CD8-positive, alpha-beta memory T cell (primary cell): Measurements from ENCODE around the gene C19orf47. TPM values are rescaled to one million over a fixed set of nuclear protein-coding genes. Genes with fewer than 3 reads are reported as not detected.

Experiments
- CTCF ChIA-PET: fragments of 350-600 bp; sonication (Branson Sonifier 250); formaldehyde crosslinking; loops from one replicate; lab custom pipeline; 2021; ENCODE audit warnings: antibody characterized with exemption; lab: Charles Lee
- POLR2A ChIA-PET: fragments of 350-600 bp; sonication (Branson Sonifier 250); formaldehyde crosslinking; loops from one replicate; lab custom pipeline; 2021; ENCODE audit warnings: antibody characterized with exemption; lab: Charles Lee
- DNase-seq, 5 donors: peaks; one replicate each; pipeline versions ENCODE4 v3.0.0 to v3.0.0-alpha.2; 2020 to 2022; ENCODE audit warnings: mixed read lengths in 1 of 5
- H3K27ac ChIP-seq: one replicate; pipeline ENCODE4 v1.7.0; 2013; ENCODE audit warnings: low read depth, mild to moderate bottlenecking, low read length, moderate library complexity
- H3K27me3 ChIP-seq: 2 replicates; pipeline ENCODE4 v1.7.0; 2013; ENCODE audit warnings: low read length, mild to moderate bottlenecking; ENCODE audit not compliant: insufficient read depth, poor library complexity, severe bottlenecking
- H3K36me3 ChIP-seq: 2 replicates; pipeline ENCODE4 v1.7.0; 2013; ENCODE audit warnings: mild to moderate bottlenecking, low read length, moderate library complexity; ENCODE audit not compliant: insufficient read depth
- H3K4me1 ChIP-seq: 2 replicates; pipeline ENCODE4 v1.7.0; 2013; ENCODE audit warnings: mild to moderate bottlenecking, low read length, moderate library complexity; ENCODE audit not compliant: insufficient read depth
- H3K4me3 ChIP-seq: 2 replicates; pipeline ENCODE4 v1.7.0; 2013; ENCODE audit warnings: mild to moderate bottlenecking, low read length
- H3K9me3 ChIP-seq: 2 replicates; pipeline ENCODE4 v1.7.0; 2013; ENCODE audit warnings: mild to moderate bottlenecking, low read length
- H3K27ac Mint-ChIP-seq, 8 donors: one replicate each; pipeline ENCODE4 v1.8.0; 2020 to 2021; ENCODE audit warnings: mixed read lengths in 8 of 8, mild to moderate bottlenecking in 6 of 8, inconsistent platforms in 3 of 8, moderate library complexity in 3 of 8
- H3K27me3 Mint-ChIP-seq, 2 donors: one replicate each; pipeline ENCODE4 v1.8.0; 2020 to 2021; ENCODE audit warnings: mixed read lengths in 2 of 2, mild to moderate bottlenecking in 1 of 2, moderate library complexity in 1 of 2
- H3K36me3 Mint-ChIP-seq, 3 donors: one replicate each; pipeline ENCODE4 v1.8.0; 2020 to 2021; ENCODE audit warnings: mixed read lengths in 3 of 3, inconsistent platforms in 1 of 3, mild to moderate bottlenecking in 1 of 3
- H3K4me1 Mint-ChIP-seq, 3 donors: one replicate each; pipeline ENCODE4 v1.8.0; 2020 to 2021; ENCODE audit warnings: mixed read lengths in 3 of 3, inconsistent platforms in 1 of 3, mild to moderate bottlenecking in 1 of 3
- H3K4me3 Mint-ChIP-seq, 7 donors: one replicate each; pipeline ENCODE4 v1.8.0; 2020 to 2021; ENCODE audit warnings: mixed read lengths in 7 of 7, mild to moderate bottlenecking in 6 of 7, moderate library complexity in 4 of 7, inconsistent platforms in 2 of 7
- H3K9me3 Mint-ChIP-seq, 5 donors: one replicate each; pipeline ENCODE4 v1.8.0; 2020 to 2022; ENCODE audit warnings: mixed read lengths in 5 of 5, mild to moderate bottlenecking in 3 of 5, moderate library complexity in 2 of 5, inconsistent platforms in 1 of 5
- polyA plus RNA-seq: library from polyadenylated mRNA; unstranded; fragments of 300-500 nt; fragmentation: Illumina TruSeq; gene quantifications from one replicate; pipeline ENCODE4 v1.2.3, GENCODE V29; 2021
- total RNA-seq, 2 experiments: library from RNA; stranded (reverse); gene quantifications; one replicate each; pipeline ENCODE4 v1.2.3, GENCODE V29; 2021

C19orf47 gene
- total and polyA plus RNA-seq, 3 experiments from 2014 or later = 9.5 to 29.5 (median 25.4) TPM

DNA sequence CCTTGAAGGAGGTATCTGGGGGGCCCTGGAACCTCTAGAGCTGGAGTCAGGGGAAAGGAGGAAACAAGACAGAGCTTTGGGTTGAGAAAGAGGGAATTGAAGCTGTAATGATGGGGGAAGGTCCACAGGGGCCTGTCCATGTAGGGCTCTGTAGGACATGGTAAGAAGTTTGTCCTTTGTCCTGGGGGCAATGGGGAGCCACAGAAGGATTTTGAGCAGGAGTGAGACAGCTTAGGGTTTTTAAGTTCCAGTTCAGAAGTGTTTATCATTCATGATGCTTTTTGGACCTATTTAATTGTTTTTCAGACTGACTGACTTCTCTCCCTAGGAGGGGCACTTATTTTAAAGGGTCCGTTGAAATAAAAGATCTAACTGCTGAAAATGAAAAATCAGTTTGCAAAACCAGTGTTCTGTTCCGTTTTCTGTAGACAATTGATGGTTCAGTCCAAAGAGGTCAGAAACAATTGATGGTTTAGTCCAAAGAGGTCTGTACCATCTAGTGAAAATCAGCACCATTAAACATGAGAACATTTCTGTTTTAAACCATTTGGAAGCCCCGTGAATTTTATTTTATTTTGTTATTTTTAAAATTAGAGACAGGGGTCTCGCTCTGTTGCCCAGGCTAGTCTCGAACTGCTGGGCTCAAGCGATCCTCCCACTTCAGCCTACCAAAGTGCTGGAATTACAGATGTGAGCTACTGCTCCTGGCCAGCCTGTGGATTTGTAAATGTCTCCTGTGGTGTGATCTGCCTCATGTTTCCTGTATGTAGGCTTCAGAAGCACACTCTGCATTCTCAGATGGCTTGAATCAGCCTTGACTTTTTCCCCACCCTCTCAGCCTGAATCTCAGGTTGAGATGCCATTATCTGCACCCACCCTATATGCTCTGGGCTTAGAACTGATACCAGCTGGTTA, 8.7 kb upstream of the C19orf47 start:
- no peaks in the 10 kb centered on the region for H3K36me3 ChIP-seq
- H3K9me3 ChIP-seq = no peaks in the 10 kb centered on the region
- H3K27me3 ChIP-seq = no peaks in the 10 kb centered on the region
- peaks cover 5 to 33% (median 14%) of the 10 kb centered on the region in 3 donors for H3K4me1 Mint-ChIP-seq
- H3K36me3 Mint-ChIP-seq = peaks cover 0 to 24% (median 5%) of the 10 kb centered on the region in 3 donors
- no peak for DNase-seq
- peak overlapping the region in 5 of 8 donors; percentile 2 to 63 (median 33) for H3K27ac Mint-ChIP-seq
- H3K27me3 Mint-ChIP-seq = peaks cover 0 to 1% of the 10 kb centered on the region in 2 donors
- H3K4me3 ChIP-seq = no peak overlapping the region
- no peaks in the 10 kb centered on the region for H3K4me1 ChIP-seq
- no peaks in the 10 kb centered on the region for H3K9me3 Mint-ChIP-seq
- POLR2A ChIA-PET = no interaction called here
- no peak overlapping the region for H3K27ac ChIP-seq
- CTCF ChIA-PET = no interaction called here
- peak overlapping the region in 1 of 7 donors; percentile 19 for H3K4me3 Mint-ChIP-seq

DNA sequence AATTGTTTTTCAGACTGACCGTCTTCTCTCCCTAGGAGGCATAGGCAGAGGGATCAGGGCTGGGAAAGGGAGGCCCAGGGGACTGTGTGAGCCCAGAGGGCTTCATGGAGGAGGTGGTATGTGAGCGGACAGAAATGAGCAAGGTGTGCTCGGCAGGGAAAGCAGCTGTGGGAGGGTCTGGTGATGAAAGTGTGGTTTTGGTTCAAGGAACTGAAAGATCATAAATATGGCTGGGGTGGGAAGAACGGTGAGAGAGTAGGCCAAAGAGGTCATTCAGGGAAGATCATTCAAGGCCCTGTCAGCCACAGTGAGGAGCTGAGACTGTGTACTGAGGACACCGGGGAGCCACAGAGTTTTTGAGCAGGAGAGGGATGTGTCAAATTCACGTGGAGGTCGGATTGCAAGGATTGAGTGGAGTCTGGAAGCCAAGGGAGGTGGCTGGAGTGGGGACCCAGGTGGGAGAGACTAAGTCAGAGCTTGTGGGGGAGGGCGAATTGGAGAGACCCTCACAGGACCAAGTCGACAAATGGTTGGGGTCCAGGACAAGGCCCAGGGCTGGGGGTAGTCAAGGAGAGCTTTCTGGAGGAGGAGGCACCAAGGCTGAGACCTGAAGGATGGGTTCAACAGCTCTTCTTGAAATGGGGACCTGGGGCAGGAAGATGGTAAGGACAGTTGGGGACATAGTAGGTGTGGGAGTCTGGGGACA, 7.9 kb upstream of the C19orf47 start:
- CTCF ChIA-PET = no interaction called here
- no peaks in the 10 kb centered on the region for H3K9me3 Mint-ChIP-seq
- Histone ChIP-seq H3K9me3 (no peaks in the 10 kb centered on the region), H3K36me3 (no peaks in the 10 kb centered on the region), H3K27me3 (no peaks in the 10 kb centered on the region), H3K4me1 (no peaks in the 10 kb centered on the region), H3K4me3 (no peak overlapping the region), H3K27ac (no peak overlapping the region)
- POLR2A ChIA-PET = no interaction called here
- peaks cover 0 to 20% (median 5%) of the 10 kb centered on the region in 3 donors for H3K36me3 Mint-ChIP-seq
- no peak for DNase-seq
- peak overlapping the region in 4 of 8 donors; percentile 2 to 63 (median 23) for H3K27ac Mint-ChIP-seq
- H3K27me3 Mint-ChIP-seq = peaks cover 0 to 1% of the 10 kb centered on the region in 2 donors
- H3K4me1 Mint-ChIP-seq = peaks cover 10 to 37% (median 13%) of the 10 kb centered on the region in 3 donors
- H3K4me3 Mint-ChIP-seq = peak overlapping the region in 1 of 7 donors; percentile 19

DNA sequence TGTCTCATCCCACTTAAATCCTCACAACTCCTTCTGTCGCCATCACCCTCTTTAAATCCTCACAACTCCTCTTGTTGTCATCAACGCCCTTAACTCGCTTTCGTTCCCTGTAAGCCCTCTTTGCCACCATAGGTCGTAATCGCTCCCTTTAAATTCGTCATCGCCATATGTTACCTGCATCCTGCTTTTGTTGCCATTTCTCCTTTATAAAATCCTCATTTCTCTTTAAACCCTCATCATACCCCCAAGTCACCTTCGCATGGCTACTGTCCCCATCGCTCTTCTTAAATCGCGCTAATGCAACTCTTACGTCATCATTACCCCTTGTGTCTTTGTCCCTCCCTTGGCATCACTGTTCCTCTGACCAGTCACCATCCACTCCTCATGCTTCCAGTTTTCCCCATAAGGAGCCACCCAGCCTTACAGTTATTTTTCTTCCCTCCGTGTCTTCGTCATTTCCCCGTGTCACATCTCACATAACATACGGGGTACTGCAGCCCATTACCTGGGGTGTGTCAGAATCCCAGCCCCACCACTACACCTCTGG, 837 bp upstream of the C19orf47 start:
- peaks cover 0 to 3% of the 10 kb centered on the region in 2 donors for H3K27me3 Mint-ChIP-seq
- H3K4me1 ChIP-seq = peaks cover 18% of the 10 kb centered on the region
- H3K9me3 Mint-ChIP-seq = no peaks in the 10 kb centered on the region
- POLR2A ChIA-PET = interaction anchor here (0.6 to 1.5 kb wide), 7 partner anchors 78 to 914 kb away, joined by 3 to 6 read pairs (median 3); partner anchors contain the start of genes BLVRB and HNRNPUL1
- peak overlapping the region; percentile 86 to 94 (median 90) for H3K4me3 Mint-ChIP-seq
- H3K4me3 ChIP-seq = peak overlapping the region; percentile 82
- H3K27ac Mint-ChIP-seq = peak overlapping the region; percentile 89 to 97 (median 94)
- H3K4me1 Mint-ChIP-seq = peaks cover 28 to 50% (median 37%) of the 10 kb centered on the region in 3 donors
- H3K27ac ChIP-seq = peak overlapping the region; percentile 79
- no peaks in the 10 kb centered on the region for H3K9me3 ChIP-seq
- no peaks in the 10 kb centered on the region for H3K36me3 ChIP-seq
- no peaks in the 10 kb centered on the region for H3K27me3 ChIP-seq
- peak in 1 of 5 donors; percentile 1 for DNase-seq
- peaks cover 0 to 9% (median 0%) of the 10 kb centered on the region in 3 donors for H3K36me3 Mint-ChIP-seq
- CTCF ChIA-PET = interaction anchor here (1.5 kb wide), 1 partner anchor 72 kb away, joined by 6 read pairs; no protein-coding TSS in a partner anchor

DNA sequence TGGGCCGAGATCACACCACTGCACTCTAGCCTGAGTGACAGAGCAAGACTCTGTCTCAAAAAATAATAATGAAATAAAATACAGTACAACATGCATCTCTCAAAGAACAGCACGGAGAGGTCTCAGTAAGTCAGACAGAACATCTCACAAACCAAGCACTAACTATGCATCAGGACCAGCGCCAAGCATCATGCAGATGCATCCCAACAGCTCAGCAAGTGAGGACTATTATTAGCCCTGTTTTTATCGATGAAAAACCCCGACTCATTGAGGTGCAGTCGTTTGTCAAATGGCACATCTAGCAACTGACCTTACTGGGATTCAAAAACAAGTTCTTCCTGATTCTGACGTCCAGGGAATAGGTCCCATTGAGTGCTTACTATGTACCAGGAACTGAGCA, 3.8 kb downstream of the C19orf47 start:
- H3K9me3 Mint-ChIP-seq = no peaks in the 10 kb centered on the region
- no peaks in the 10 kb centered on the region for H3K27me3 ChIP-seq
- H3K4me3 ChIP-seq = no peak overlapping the region
- no peaks in the 10 kb centered on the region for H3K9me3 ChIP-seq
- H3K4me3 Mint-ChIP-seq = peak overlapping the region in 1 of 7 donors; percentile 44
- H3K4me1 ChIP-seq = peaks cover 17% of the 10 kb centered on the region
- ChIA-PET POLR2A (no interaction called here), CTCF (no interaction called here)
- H3K36me3 ChIP-seq = no peaks in the 10 kb centered on the region
- H3K4me1 Mint-ChIP-seq = peaks cover 27 to 51% (median 39%) of the 10 kb centered on the region in 3 donors
- peaks cover 0 to 31% (median 5%) of the 10 kb centered on the region in 3 donors for H3K36me3 Mint-ChIP-seq
- H3K27ac ChIP-seq = no peak overlapping the region
- peaks cover 0 to 3% of the 10 kb centered on the region in 2 donors for H3K27me3 Mint-ChIP-seq
- no peak overlapping the region for H3K27ac Mint-ChIP-seq
- DNase-seq = no peak

DNA sequence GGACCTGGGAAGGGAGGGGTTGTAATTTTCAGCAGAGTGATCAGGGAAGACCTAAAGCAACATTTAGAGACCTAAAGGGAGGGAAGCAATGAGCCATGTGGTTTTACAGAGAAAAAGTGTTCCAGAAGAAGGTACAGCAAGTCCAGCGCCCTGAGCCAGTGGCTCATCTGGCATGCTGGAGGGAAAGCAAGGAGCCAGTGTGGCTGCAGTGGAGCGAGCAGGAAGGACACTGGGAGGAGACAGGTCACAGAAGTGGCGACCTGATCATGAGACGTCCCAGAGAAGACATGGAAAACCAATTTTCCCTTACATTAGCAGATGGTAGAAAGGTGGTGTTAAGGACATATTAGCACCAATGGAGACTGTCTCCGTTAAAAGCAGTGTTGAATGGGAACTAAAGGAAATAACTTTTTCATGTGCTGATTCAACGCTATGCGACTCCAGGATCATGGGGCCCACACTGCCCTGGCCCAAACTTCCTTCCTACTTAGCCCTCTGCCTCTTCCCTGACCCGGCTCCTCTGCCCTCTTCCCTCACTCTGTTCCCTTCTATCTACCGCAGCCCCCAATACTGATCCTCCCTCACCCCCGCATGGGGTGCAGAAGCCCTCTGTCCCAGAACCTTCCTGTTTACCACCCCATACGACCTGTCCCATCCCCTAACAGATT, 5.4 kb downstream of the C19orf47 start:
- POLR2A ChIA-PET = no interaction called here
- Mint-ChIP-seq H3K27ac (peak overlapping the region in 4 of 8 donors; percentile 11 to 72 (median 54)), H3K36me3 (peaks cover 0 to 35% (median 7%) of the 10 kb centered on the region in 3 donors)

DNA sequence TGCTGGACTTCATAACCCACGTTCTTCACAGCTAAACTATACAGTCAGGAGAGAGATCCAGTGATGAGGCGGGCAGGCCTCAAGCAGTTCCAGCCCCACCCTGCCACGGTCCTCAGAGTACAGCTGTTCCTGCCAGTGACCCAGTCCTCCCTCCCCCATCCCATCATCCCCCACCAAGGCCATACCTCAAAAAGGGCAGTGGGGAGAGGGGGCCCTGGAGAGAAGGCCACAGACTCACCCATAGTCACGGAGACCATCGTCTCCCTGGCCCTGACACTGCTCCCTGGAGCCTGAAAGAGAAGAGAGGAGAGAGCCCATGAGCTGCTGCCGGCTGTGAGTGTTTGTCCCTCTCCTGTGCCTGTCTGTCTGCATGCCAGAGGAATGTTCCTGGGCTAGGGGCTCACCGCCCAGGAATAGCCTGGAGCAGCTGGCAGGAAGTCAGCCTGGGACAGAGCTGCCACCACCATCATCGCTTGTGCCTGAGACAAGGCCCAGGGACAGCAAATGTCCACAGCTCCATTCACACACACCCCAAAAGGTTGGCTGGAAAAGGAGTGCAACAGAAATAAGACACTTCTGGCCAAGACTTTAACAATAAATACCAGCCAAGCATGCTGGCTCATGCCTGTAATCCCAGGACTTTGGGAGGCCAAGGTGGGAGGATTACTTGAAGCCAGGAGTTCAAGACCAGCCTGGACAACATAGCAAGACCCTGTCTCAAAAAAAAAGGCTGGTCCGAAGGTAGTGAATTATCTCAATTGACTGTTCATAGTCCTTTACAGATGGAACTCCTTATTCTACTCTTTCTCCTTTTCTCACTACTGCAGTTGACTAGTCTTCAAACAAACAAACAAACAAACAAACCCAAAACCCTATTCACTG, 6.4 kb downstream of the C19orf47 start:
- H3K4me1 ChIP-seq = no peaks in the 10 kb centered on the region
- no peak for DNase-seq
- no peaks in the 10 kb centered on the region for H3K9me3 Mint-ChIP-seq
- peaks cover 0 to 37% (median 7%) of the 10 kb centered on the region in 3 donors for H3K36me3 Mint-ChIP-seq
- ChIA-PET CTCF (interaction anchor here (0.9 kb wide), 1 partner anchor 293 kb away, joined by 3 read pairs; no protein-coding TSS in a partner anchor), POLR2A (interaction anchor here (0.6 kb wide), 1 partner anchor 643 kb away, joined by 7 read pairs; no protein-coding TSS in a partner anchor)
- no peaks in the 10 kb centered on the region for H3K9me3 ChIP-seq
- H3K4me3 ChIP-seq = no peak overlapping the region
- H3K27me3 ChIP-seq = no peaks in the 10 kb centered on the region
- no peaks in the 10 kb centered on the region for H3K36me3 ChIP-seq
- peak overlapping the region in 1 of 8 donors; percentile 84 for H3K27ac Mint-ChIP-seq
- H3K4me3 Mint-ChIP-seq = peak overlapping the region in 1 of 7 donors; percentile 74
- no peak overlapping the region for H3K27ac ChIP-seq
- peaks cover 12 to 29% (median 20%) of the 10 kb centered on the region in 3 donors for H3K4me1 Mint-ChIP-seq
- H3K27me3 Mint-ChIP-seq = no peaks in the 10 kb centered on the region

More for the DNA sequence above, 5.4 kb downstream of the C19orf47 start:
- no peak for DNase-seq
- H3K27me3 ChIP-seq = no peaks in the 10 kb centered on the region
- H3K36me3 ChIP-seq = no peaks in the 10 kb centered on the region
- H3K9me3 Mint-ChIP-seq = no peaks in the 10 kb centered on the region
- H3K4me3 ChIP-seq = no peak overlapping the region
- CTCF ChIA-PET = no interaction called here
- H3K9me3 ChIP-seq = no peaks in the 10 kb centered on the region
- peaks cover 19 to 38% (median 30%) of the 10 kb centered on the region in 3 donors for H3K4me1 Mint-ChIP-seq
- peaks cover 8% of the 10 kb centered on the region for H3K4me1 ChIP-seq
- H3K27me3 Mint-ChIP-seq = no peaks in the 10 kb centered on the region
- H3K4me3 Mint-ChIP-seq = peak overlapping the region in 1 of 7 donors; percentile 74
- H3K27ac ChIP-seq = no peak overlapping the region
